ENCODE data around the gene KRT7. TPM values are rescaled to one million over a fixed set of nuclear protein-coding genes. Genes with fewer than 3 reads are reported as not detected.

Gene KRT7
- total RNA-seq, 5 donors from 2014 or later (not counting 1 experiment from before 2014, with no cell fraction given), result 2.7 to 3.8 (median 3.3) TPM; not detected in 2

GRCh38 chr12:52293926-52294325 is 60.9 kb downstream of the KRT7 start:
- Histone ChIP-seq H3K36me3 (ENCODE audit: control insufficient read depth in 2 of 2, extremely low read depth in 1 of 2, insufficient read depth in 1 of 2, low read length in 1 of 2) (no peaks in the 10 kb centered on the region), H3K4me1 (ENCODE audit: control insufficient read depth in 1 of 2, extremely low read depth in 1 of 2, insufficient read depth in 2 of 2, low read length in 2 of 2) (no peaks in the 10 kb centered on the region), H3K4me3 (ENCODE audit: control insufficient read depth in 1 of 2, extremely low read depth in 1 of 2, low read length in 1 of 2) (no peak overlapping the region), H3K9me3 (no peaks in the 10 kb centered on the region), H3K27me3 (replicated peaks in 1 of 2; ENCODE audit: control insufficient read depth in 2 of 2, extremely low read depth in 1 of 2, insufficient read depth in 2 of 2, low read length in 1 of 2) (peaks cover 0 to 13% of the 10 kb centered on the region in 2 experiments), H3K27ac (ENCODE audit: low read length) (no peak overlapping the region)
- Mint-ChIP-seq H3K36me3 (no peaks in the 10 kb centered on the region), H3K27me3 (peaks cover 15 to 22% of the 10 kb centered on the region in 2 donors), H3K4me3 (no peak overlapping the region), H3K9me3 (no peaks in the 10 kb centered on the region), H3K27ac (no peak overlapping the region), H3K4me1 (no peaks in the 10 kb centered on the region)
- DNase-seq (no peak), ATAC-seq (replicated peaks in 1 of 4) (no peak)
- CTCF ChIA-PET, result interaction anchor here (0.5 to 1.5 kb wide), 3 partner anchors 15 to 414 kb away, joined by 3 read pairs; no protein-coding TSS in a partner anchor
- WGBS (ENCODE audit: insufficient coverage), result no CpG with 5 or more reads among the region's 1 CpG
- POLR2A ChIA-PET, result interaction anchor here in 1 of 2 donors (0.8 kb wide), 1 partner anchor 88 kb away, joined by 3 read pairs; no protein-coding TSS in a partner anchor

DNA sequence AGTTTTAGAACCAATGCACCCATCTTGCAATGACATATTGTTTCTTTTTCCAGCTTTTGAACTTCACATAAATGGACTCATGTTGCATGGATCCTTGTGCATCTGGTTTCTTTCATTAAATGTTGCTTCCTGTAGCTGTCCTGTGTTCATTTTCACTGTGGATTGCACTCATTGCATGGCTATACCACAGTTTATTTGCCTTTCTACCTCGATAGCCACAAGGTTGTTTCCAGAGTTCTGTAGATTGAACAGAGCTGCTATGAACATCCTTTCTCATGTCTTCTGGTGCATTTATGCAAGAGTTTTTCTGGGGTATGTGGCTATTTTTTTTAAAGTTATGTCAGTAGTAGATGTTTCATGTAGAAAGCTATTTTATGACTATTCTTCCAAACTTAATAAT is 61.8 kb downstream of the KRT7 start:
- H3K36me3 ChIP-seq (ENCODE audit: control insufficient read depth in 2 of 2, extremely low read depth in 1 of 2, insufficient read depth in 1 of 2, low read length in 1 of 2), result no peaks in the 10 kb centered on the region
- no peak overlapping the region for H3K4me3 ChIP-seq (ENCODE audit: control insufficient read depth in 1 of 2, extremely low read depth in 1 of 2, low read length in 1 of 2)
- WGBS (ENCODE audit: insufficient coverage), result 50% methylated on average over 1 of the region's 1 CpG
- ChIA-PET POLR2A (no interaction called here), CTCF (interaction anchor here in 1 of 2 donors (0.5 to 1.5 kb wide), 2 partner anchors 16 to 415 kb away, joined by 3 read pairs; no protein-coding TSS in a partner anchor)
- no peak overlapping the region for H3K27ac ChIP-seq (ENCODE audit: low read length)
- no peaks in the 10 kb centered on the region for H3K4me1 ChIP-seq (ENCODE audit: control insufficient read depth in 1 of 2, extremely low read depth in 1 of 2, insufficient read depth in 2 of 2, low read length in 2 of 2)
- Mint-ChIP-seq H3K27ac (no peak overlapping the region), H3K27me3 (peaks cover 18 to 22% of the 10 kb centered on the region in 2 donors), H3K9me3 (no peaks in the 10 kb centered on the region), H3K4me1 (no peaks in the 10 kb centered on the region), H3K36me3 (no peaks in the 10 kb centered on the region), H3K4me3 (no peak overlapping the region)
- ATAC-seq (replicated peaks in 1 of 4) (no peak), DNase-seq (no peak)
- peaks cover 0 to 13% of the 10 kb centered on the region in 2 experiments for H3K27me3 ChIP-seq (replicated peaks in 1 of 2; ENCODE audit: control insufficient read depth in 2 of 2, extremely low read depth in 1 of 2, insufficient read depth in 2 of 2, low read length in 1 of 2)
- no peaks in the 10 kb centered on the region for H3K9me3 ChIP-seq

DNA sequence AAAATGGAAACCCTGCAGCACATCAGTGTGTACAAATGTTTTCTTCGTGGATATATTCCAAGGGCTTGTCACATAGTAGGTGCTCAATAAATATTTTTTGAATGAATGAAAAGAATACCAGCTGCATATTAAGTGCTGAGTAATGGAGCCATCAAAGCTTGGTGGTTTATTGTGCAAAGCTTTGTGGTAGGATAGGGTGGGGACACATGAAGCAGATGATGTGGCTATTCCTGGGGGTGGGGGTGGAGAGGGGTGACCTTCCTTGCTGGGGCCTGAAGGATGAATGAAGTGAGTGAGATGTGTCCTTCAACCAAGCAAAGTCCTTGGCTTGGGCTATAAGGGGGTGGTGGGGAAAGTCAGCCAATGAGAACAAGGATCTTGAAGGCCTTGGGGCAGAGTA is 62.6 kb downstream of the KRT7 start:
- H3K27ac ChIP-seq (ENCODE audit: low read length), result no peak overlapping the region
- H3K4me1 ChIP-seq (ENCODE audit: control insufficient read depth in 1 of 2, extremely low read depth in 1 of 2, insufficient read depth in 2 of 2, low read length in 2 of 2), result no peaks in the 10 kb centered on the region
- CTCF ChIA-PET, result interaction anchor here in 1 of 2 donors (0.6 kb wide), 1 partner anchor 31 kb away, joined by 3 read pairs; no protein-coding TSS in a partner anchor
- DNase-seq, result no peak
- 67% methylated on average over 1 of the region's 1 CpG for WGBS (ENCODE audit: insufficient coverage)
- ATAC-seq (replicated peaks in 1 of 4), result no peak
- Mint-ChIP-seq H3K4me3 (no peak overlapping the region), H3K27ac (no peak overlapping the region), H3K4me1 (no peaks in the 10 kb centered on the region), H3K27me3 (peaks cover 18 to 22% of the 10 kb centered on the region in 2 donors), H3K9me3 (no peaks in the 10 kb centered on the region), H3K36me3 (no peaks in the 10 kb centered on the region)
- POLR2A ChIA-PET, result no interaction called here
- no peaks in the 10 kb centered on the region for H3K36me3 ChIP-seq (ENCODE audit: control insufficient read depth in 2 of 2, extremely low read depth in 1 of 2, insufficient read depth in 1 of 2, low read length in 1 of 2)
- no peak overlapping the region for H3K4me3 ChIP-seq (ENCODE audit: control insufficient read depth in 1 of 2, extremely low read depth in 1 of 2, low read length in 1 of 2)
- no peaks in the 10 kb centered on the region for H3K9me3 ChIP-seq
- H3K27me3 ChIP-seq (replicated peaks in 1 of 2; ENCODE audit: control insufficient read depth in 2 of 2, extremely low read depth in 1 of 2, insufficient read depth in 2 of 2, low read length in 1 of 2), result peaks cover 0 to 13% of the 10 kb centered on the region in 2 experiments

DNA sequence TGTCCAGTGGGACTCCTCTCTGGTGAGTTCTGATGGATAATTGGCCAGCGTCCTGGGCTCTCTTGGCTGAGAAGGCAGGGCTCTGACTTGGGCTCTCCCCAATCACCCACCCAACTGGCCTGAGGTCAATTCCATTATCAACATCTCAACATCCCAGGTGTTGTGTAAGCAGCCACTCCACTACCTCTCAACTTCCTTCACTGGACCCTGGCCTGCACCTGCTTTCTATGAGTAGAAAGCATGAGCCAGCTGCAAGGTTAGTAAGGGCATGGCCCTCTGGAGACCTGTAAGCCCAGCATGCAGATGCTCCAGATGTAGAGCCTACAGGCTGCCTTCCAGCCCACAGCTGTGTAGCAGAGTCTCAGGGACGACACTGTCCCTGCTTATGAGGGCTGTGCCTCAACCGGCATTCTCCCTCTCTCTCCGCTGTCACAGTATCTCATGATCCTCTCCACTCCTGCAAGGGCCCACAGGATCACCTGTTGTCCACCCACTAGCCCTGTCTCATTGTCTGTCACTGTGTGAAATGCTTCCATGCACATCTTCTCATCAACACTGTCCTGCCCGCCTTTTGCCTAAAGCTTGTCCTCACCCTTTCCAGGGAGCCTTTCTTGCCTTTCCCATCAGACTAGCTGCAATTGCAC is 63.7 kb downstream of the KRT7 start:
- H3K27me3 ChIP-seq (replicated peaks in 1 of 2; ENCODE audit: control insufficient read depth in 2 of 2, extremely low read depth in 1 of 2, insufficient read depth in 2 of 2, low read length in 1 of 2), result peaks cover 0 to 10% of the 10 kb centered on the region in 2 experiments
- no peak overlapping the region for H3K4me3 ChIP-seq (ENCODE audit: control insufficient read depth in 1 of 2, extremely low read depth in 1 of 2, low read length in 1 of 2)
- Mint-ChIP-seq H3K27ac (no peak overlapping the region), H3K4me3 (no peak overlapping the region), H3K27me3 (peaks cover 15 to 18% of the 10 kb centered on the region in 2 donors), H3K4me1 (no peaks in the 10 kb centered on the region), H3K36me3 (no peaks in the 10 kb centered on the region), H3K9me3 (no peaks in the 10 kb centered on the region)
- H3K27ac ChIP-seq (ENCODE audit: low read length), result no peak overlapping the region
- ChIA-PET CTCF (no interaction called here), POLR2A (no interaction called here)
- 85% methylated on average over 5 of the region's 5 CpGs for WGBS (ENCODE audit: insufficient coverage)
- H3K4me1 ChIP-seq (ENCODE audit: control insufficient read depth in 1 of 2, extremely low read depth in 1 of 2, insufficient read depth in 2 of 2, low read length in 2 of 2), result no peaks in the 10 kb centered on the region
- H3K36me3 ChIP-seq (ENCODE audit: control insufficient read depth in 2 of 2, extremely low read depth in 1 of 2, insufficient read depth in 1 of 2, low read length in 1 of 2), result no peaks in the 10 kb centered on the region
- DNase-seq, result no peak
- H3K9me3 ChIP-seq, result no peaks in the 10 kb centered on the region
- ATAC-seq (replicated peaks in 1 of 4), result no peak

Other genes starting within 250 kb of the KRT7 start
- gene TAMALIN, start 226.3 kb upstream of the KRT7 start, total RNA-seq, result 100 to 1,000 TPM in 2 of 5 donors, 10 to 100 TPM in 3; 31.7 to 480 (median 38.4) TPM
- 100 to 1,000 TPM in 1 of 5 donors, 10 to 100 TPM in 1, 1 to 10 TPM in 3; 5.9 to 103 (median 7.3) TPM for gene NR4A1, start 181.8 kb upstream of the KRT7 start, total RNA-seq
- gene ATG101, start 163.3 kb upstream of the KRT7 start, total RNA-seq, result 10 to 100 TPM; 24.8 to 30.3 (median 25.9) TPM
- gene SMIM41, start 153.5 kb upstream of the KRT7 start, total RNA-seq, result under 1 TPM in 1 of 5 donors, not detected in 4; 0.41 TPM
- gene KRT80, start 41.2 kb upstream of the KRT7 start, total RNA-seq, result under 1 TPM in 2 of 5 donors, not detected in 3; 0.09 to 0.12 TPM
- under 1 TPM in 1 of 5 donors, not detected in 4; 0.35 TPM for gene KRT86, start 41.4 kb downstream of the KRT7 start, total RNA-seq
- 1 to 10 TPM in 1 of 5 donors, under 1 TPM in 2, not detected in 2; 0.30 to 1.0 (median 0.76) TPM for gene KRT81, start 58.3 kb downstream of the KRT7 start, total RNA-seq
- gene KRT83, start 88.2 kb downstream of the KRT7 start, total RNA-seq, result not detected
- gene KRT85, start 134.2 kb downstream of the KRT7 start, total RNA-seq, result not detected
- not detected for gene KRT84, start 152.4 kb downstream of the KRT7 start, total RNA-seq
- not detected for gene KRT82, start 173.1 kb downstream of the KRT7 start, total RNA-seq
- gene KRT75, start 201.1 kb downstream of the KRT7 start, total RNA-seq, result not detected
- gene KRT6B, start 218.9 kb downstream of the KRT7 start, total RNA-seq, result not detected
- not detected for gene KRT6C, start 240.6 kb downstream of the KRT7 start, total RNA-seq

All from T-cell (primary cell).